ENCODE data around the gene ZMPSTE24.

DNA sequence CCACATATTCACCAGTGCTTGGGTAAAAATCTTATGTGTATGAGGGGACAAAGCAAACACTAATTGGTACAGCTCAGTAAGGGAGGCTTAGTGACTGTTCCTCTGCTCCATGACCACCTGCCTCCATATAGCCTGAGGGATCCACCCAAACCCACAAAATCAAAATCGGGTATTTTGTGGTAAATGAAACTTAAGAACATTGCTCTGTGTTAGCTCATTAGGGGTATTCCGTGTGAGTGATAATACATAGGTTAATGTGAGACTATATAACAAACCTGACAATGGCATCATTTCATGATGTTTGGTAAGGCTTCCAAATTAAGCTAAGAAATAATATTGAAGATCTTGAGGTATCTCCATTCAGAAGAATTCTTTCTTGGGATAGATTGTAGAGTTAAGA, 33.3 kb downstream of the ZMPSTE24 start:
- no peak for TF ChIP-seq POLR2A (IDR thresholded peaks at IDR 0.05)
- TF ChIP-seq, protein P1, sequence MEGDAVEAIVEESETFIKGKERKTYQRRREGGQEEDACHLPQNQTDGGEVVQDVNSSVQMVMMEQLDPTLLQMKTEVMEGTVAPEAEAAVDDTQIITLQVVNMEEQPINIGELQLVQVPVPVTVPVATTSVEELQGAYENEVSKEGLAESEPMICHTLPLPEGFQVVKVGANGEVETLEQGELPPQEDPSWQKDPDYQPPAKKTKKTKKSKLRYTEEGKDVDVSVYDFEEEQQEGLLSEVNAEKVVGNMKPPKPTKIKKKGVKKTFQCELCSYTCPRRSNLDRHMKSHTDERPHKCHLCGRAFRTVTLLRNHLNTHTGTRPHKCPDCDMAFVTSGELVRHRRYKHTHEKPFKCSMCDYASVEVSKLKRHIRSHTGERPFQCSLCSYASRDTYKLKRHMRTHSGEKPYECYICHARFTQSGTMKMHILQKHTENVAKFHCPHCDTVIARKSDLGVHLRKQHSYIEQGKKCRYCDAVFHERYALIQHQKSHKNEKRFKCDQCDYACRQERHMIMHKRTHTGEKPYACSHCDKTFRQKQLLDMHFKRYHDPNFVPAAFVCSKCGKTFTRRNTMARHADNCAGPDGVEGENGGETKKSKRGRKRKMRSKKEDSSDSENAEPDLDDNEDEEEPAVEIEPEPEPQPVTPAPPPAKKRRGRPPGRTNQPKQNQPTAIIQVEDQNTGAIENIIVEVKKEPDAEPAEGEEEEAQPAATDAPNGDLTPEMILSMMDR (IDR thresholded peaks at IDR 0.05): no peak
- TF ChIP-seq EP300 (IDR thresholded peaks at IDR 0.05; ENCODE audit: low read depth): no peak
